SK-N-MC (cell line): Measurements from ENCODE around the gene SELENOS.

Experiments
- FOXP2 ChIP-seq: optimal IDR thresholded peaks from 2 replicates; pipeline ENCODE3; 2011; ENCODE audit warnings: mild to moderate bottlenecking, moderate library complexity; ENCODE audit not compliant: insufficient read depth; ENCODE audit errors: extremely low read length, control extremely low read depth
- POLR2AphosphoS5 ChIP-seq: IDR thresholded peaks from 2 replicates; pipeline ENCODE4 v1.6.1; 2012; ENCODE audit warnings: mild to moderate bottlenecking, low read depth, low read length, borderline replicate concordance

DNA sequence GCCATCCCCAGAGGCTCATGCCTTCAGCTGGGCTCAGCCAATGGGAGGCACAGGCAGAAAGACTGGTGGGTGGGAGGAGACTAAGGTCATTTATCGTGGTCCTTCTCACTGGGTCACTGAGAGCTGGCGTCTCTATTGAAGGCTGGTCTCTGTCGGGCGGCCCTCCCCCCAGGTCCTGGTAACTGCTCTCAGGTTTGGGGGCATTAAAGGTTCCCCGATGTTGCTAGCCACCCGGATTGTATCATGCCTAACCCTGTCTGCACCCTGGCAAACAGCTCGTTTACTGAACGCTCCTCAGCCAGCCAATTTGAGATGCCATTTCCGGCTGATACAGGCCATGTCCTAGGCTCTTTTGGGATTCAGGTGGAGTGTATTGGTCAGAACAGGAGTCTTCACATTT, 10.5 kb downstream of the SELENOS start:
- TF ChIP-seq FOXP2 = no peak
- no peak for TF ChIP-seq POLR2AphosphoS5
